ENCODE results near the gene ATP2B1.

Gene ATP2B1

GRCh38 chr12:89665556-89665955, 43.1 kb downstream of the ATP2B1 start:
- DNase-seq: no peak
- Histone ChIP-seq H2AFZ (ENCODE audit: insufficient read depth, low read length, poor library complexity) (no peak overlapping the region), H3K9me3 (ENCODE audit: insufficient read depth, low read depth, low read length) (no peaks in the 10 kb centered on the region), H3K36me3 (ENCODE audit: control insufficient read depth in 1 of 2, insufficient read depth in 2 of 2, low read length in 2 of 2) (no peaks in the 10 kb centered on the region), H3K27ac (ENCODE audit: low read depth, low read length) (no peak overlapping the region), H2AK5ac (ENCODE audit: low read length) (no peak overlapping the region), H3K4ac (ENCODE audit: low read depth, low read length) (peak overlapping the region; percentile 40), H3K79me2 (ENCODE audit: control insufficient read depth, insufficient read depth, low read length, poor library complexity) (peaks cover 6% of the 10 kb centered on the region), H4K8ac (ENCODE audit: low read depth, low read length) (no peak overlapping the region), H4K91ac (ENCODE audit: low read depth, low read length) (no peak overlapping the region), H3K4me1 (ENCODE audit: control insufficient read depth in 1 of 2, insufficient read depth in 2 of 2, low read length in 2 of 2) (peaks cover 2 to 5% of the 10 kb centered on the region in 2 experiments), H3K23ac (ENCODE audit: low read length) (no peak overlapping the region), H3K18ac (ENCODE audit: low read length) (no peak overlapping the region), H3K9ac (ENCODE audit: low read length) (no peak overlapping the region), H3K27me3 (ENCODE audit: insufficient read depth, low read length) (no peaks in the 10 kb centered on the region), H3K4me3 (ENCODE audit: low read depth, low read length) (no peak overlapping the region), H3K4me2 (ENCODE audit: low read length) (no peak overlapping the region), H4K12ac (ENCODE audit: low read depth, low read length) (no peak overlapping the region), H2BK12ac (ENCODE audit: low read length) (no peak overlapping the region), H3K14ac (ENCODE audit: low read length) (no peak overlapping the region), H3K79me1 (ENCODE audit: low read length) (no peaks in the 10 kb centered on the region), H2BK120ac (ENCODE audit: insufficient read depth, low read length, poor library complexity) (no peak overlapping the region), H2BK5ac (ENCODE audit: low read depth, low read length, poor library complexity) (no peak overlapping the region)
- no CpG with 5 or more reads among the region's 1 CpG for WGBS (ENCODE audit: extremely low coverage, insufficient coverage, insufficient read length)

DNA sequence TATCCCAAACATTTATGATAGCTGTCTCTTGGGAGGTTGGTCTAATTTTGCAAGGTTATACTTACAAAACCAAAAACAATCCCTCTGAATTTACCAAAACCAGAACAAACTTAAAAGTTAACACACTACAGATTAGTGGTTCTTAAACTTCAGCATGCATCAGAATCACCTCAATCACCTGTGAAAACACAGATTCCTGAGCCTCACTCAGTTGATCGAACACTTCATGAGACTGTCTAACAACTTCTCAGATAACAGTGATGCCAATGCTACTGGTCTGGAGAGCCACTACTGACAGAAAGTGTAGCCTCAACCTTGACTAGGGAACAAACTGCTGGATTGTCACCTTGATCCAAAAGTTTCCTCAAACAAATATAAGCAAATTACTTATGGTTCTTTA, 44.2 kb downstream of the ATP2B1 start:
- Histone ChIP-seq H2BK5ac (ENCODE audit: low read depth, low read length, poor library complexity) (no peak overlapping the region), H3K4me2 (ENCODE audit: low read length) (no peak overlapping the region), H2BK12ac (ENCODE audit: low read length) (no peak overlapping the region), H4K91ac (ENCODE audit: low read depth, low read length) (no peak overlapping the region), H3K27me3 (ENCODE audit: insufficient read depth, low read length) (no peaks in the 10 kb centered on the region), H3K4ac (ENCODE audit: low read depth, low read length) (no peak overlapping the region), H4K8ac (ENCODE audit: low read depth, low read length) (no peak overlapping the region), H3K27ac (ENCODE audit: low read depth, low read length) (no peak overlapping the region), H3K79me1 (ENCODE audit: low read length) (no peaks in the 10 kb centered on the region), H2BK120ac (ENCODE audit: insufficient read depth, low read length, poor library complexity) (no peak overlapping the region), H2AK5ac (ENCODE audit: low read length) (no peak overlapping the region), H3K9me3 (ENCODE audit: insufficient read depth, low read depth, low read length) (no peaks in the 10 kb centered on the region), H2AFZ (ENCODE audit: insufficient read depth, low read length, poor library complexity) (no peak overlapping the region), H3K36me3 (ENCODE audit: control insufficient read depth in 1 of 2, insufficient read depth in 2 of 2, low read length in 2 of 2) (no peaks in the 10 kb centered on the region), H3K9ac (ENCODE audit: low read length) (no peak overlapping the region), H3K14ac (ENCODE audit: low read length) (no peak overlapping the region), H3K4me3 (ENCODE audit: low read depth, low read length) (no peak overlapping the region), H3K79me2 (ENCODE audit: control insufficient read depth, insufficient read depth, low read length, poor library complexity) (peaks cover 6% of the 10 kb centered on the region), H3K4me1 (ENCODE audit: control insufficient read depth in 1 of 2, insufficient read depth in 2 of 2, low read length in 2 of 2) (peaks cover 2 to 5% of the 10 kb centered on the region in 2 experiments), H3K18ac (ENCODE audit: low read length) (no peak overlapping the region), H3K23ac (ENCODE audit: low read length) (no peak overlapping the region), H4K12ac (ENCODE audit: low read depth, low read length) (no peak overlapping the region)
- no CpG with 5 or more reads among the region's 1 CpG for WGBS (ENCODE audit: extremely low coverage, insufficient coverage, insufficient read length)
- no peak for DNase-seq

DNA sequence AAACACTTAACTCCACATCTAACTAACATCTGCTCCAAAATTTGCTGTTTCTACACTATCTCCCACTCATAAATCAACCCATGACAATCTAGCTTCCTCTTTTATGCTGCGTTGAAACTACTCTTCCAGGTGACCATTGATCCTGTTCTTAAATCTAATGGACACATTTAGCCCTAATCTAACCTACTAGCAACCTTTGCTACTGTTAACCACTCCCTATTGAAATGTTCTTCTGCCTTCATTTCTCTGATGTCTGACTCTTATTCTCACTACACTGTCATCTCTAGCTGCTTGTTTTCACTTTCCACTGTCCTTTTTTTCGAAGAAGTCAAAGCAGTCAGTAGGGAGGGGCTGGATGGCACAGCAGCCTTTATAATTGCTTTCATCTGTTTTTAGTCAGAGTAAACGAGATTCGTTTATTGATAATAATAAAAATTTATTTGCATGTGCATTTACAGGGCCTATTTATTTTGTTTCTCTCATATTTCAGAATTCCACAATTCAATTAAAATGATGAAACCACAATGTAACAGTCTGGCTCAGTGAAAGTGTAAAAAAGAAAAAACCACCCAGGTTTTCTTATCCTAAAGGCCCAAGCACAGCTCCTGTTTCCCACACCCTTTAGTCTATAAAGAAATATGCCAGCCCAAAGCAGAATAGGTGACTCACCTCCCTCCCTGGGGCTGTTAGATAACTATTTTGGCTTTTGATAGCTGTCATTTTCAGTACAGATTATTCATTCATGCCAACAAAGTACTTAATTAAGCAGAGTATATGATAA, 44.9 kb downstream of the ATP2B1 start:
- Histone ChIP-seq H3K4me1 (ENCODE audit: control insufficient read depth in 1 of 2, insufficient read depth in 2 of 2, low read length in 2 of 2) (peaks cover 0 to 1% of the 10 kb centered on the region in 2 experiments), H2AFZ (ENCODE audit: insufficient read depth, low read length, poor library complexity) (no peak overlapping the region), H3K4me2 (ENCODE audit: low read length) (no peak overlapping the region), H3K79me2 (ENCODE audit: control insufficient read depth, insufficient read depth, low read length, poor library complexity) (peaks cover 1% of the 10 kb centered on the region), H3K23ac (ENCODE audit: low read length) (no peak overlapping the region), H4K8ac (ENCODE audit: low read depth, low read length) (no peak overlapping the region), H3K18ac (ENCODE audit: low read length) (no peak overlapping the region), H3K27ac (ENCODE audit: low read depth, low read length) (peak overlapping the region; percentile 6), H4K12ac (ENCODE audit: low read depth, low read length) (no peak overlapping the region), H3K14ac (ENCODE audit: low read length) (no peak overlapping the region), H3K36me3 (ENCODE audit: control insufficient read depth in 1 of 2, insufficient read depth in 2 of 2, low read length in 2 of 2) (no peaks in the 10 kb centered on the region), H3K79me1 (ENCODE audit: low read length) (no peaks in the 10 kb centered on the region), H2BK120ac (ENCODE audit: insufficient read depth, low read length, poor library complexity) (no peak overlapping the region), H3K9ac (ENCODE audit: low read length) (no peak overlapping the region), H3K9me3 (ENCODE audit: insufficient read depth, low read depth, low read length) (no peaks in the 10 kb centered on the region), H4K91ac (ENCODE audit: low read depth, low read length) (no peak overlapping the region), H2BK5ac (ENCODE audit: low read depth, low read length, poor library complexity) (no peak overlapping the region), H2BK12ac (ENCODE audit: low read length) (no peak overlapping the region), H3K4ac (ENCODE audit: low read depth, low read length) (peak overlapping the region; percentile 86), H3K4me3 (ENCODE audit: low read depth, low read length) (no peak overlapping the region), H2AK5ac (ENCODE audit: low read length) (no peak overlapping the region), H3K27me3 (ENCODE audit: insufficient read depth, low read length) (no peaks in the 10 kb centered on the region)
- no CpG with 5 or more reads among the region's 4 CpGs for WGBS (ENCODE audit: extremely low coverage, insufficient coverage, insufficient read length)
- peak; percentile 75 to 77 for DNase-seq

DNA sequence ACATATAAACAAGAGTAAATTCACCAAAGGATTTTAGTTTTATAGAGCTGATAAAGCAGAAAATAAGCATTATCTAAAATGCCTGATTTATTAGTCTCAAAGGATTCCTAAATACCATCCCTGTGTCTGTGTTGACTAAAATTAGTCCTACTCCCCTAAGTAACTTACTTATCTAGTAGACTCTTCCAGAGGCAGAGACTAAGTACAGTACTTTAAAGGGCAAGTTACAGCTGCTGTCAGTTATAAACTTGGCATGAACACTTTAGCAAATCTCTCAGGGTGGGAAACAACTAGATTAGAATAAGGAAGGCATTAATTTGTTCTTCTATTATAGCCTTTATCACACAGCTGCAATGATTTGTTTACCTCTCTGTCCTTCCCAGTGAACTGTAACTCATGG, 46.0 kb downstream of the ATP2B1 start:
- Histone ChIP-seq H4K12ac (ENCODE audit: low read depth, low read length) (no peak overlapping the region), H3K27me3 (ENCODE audit: insufficient read depth, low read length) (no peaks in the 10 kb centered on the region), H2BK5ac (ENCODE audit: low read depth, low read length, poor library complexity) (no peak overlapping the region), H3K9ac (ENCODE audit: low read length) (no peak overlapping the region), H3K79me2 (ENCODE audit: control insufficient read depth, insufficient read depth, low read length, poor library complexity) (no peaks in the 10 kb centered on the region), H3K4me3 (ENCODE audit: low read depth, low read length) (no peak overlapping the region), H3K23ac (ENCODE audit: low read length) (no peak overlapping the region), H3K18ac (ENCODE audit: low read length) (no peak overlapping the region), H2BK12ac (ENCODE audit: low read length) (no peak overlapping the region), H3K4ac (ENCODE audit: low read depth, low read length) (no peak overlapping the region), H3K36me3 (ENCODE audit: control insufficient read depth in 1 of 2, insufficient read depth in 2 of 2, low read length in 2 of 2) (no peaks in the 10 kb centered on the region), H4K91ac (ENCODE audit: low read depth, low read length) (no peak overlapping the region), H3K4me1 (ENCODE audit: control insufficient read depth in 1 of 2, insufficient read depth in 2 of 2, low read length in 2 of 2) (peaks cover 0 to 1% of the 10 kb centered on the region in 2 experiments), H3K4me2 (ENCODE audit: low read length) (no peak overlapping the region), H3K9me3 (ENCODE audit: insufficient read depth, low read depth, low read length) (no peaks in the 10 kb centered on the region), H3K27ac (ENCODE audit: low read depth, low read length) (no peak overlapping the region), H4K8ac (ENCODE audit: low read depth, low read length) (no peak overlapping the region), H3K14ac (ENCODE audit: low read length) (no peak overlapping the region), H3K79me1 (ENCODE audit: low read length) (no peaks in the 10 kb centered on the region), H2BK120ac (ENCODE audit: insufficient read depth, low read length, poor library complexity) (no peak overlapping the region), H2AFZ (ENCODE audit: insufficient read depth, low read length, poor library complexity) (no peak overlapping the region), H2AK5ac (ENCODE audit: low read length) (no peak overlapping the region)
- DNase-seq: no peak

All from trophoblast cell (in vitro differentiated cells and primary cell).